Kidney tubule cell (primary cell): ENCODE results near the gene NPAS2.

Experiments
- DNase-seq: peaks from one replicate; pipeline ENCODE4 v3.0.0-alpha.2; 2018; ENCODE audit warnings: low spot score

NPAS2 gene

GRCh38 chr2:100821255-100821910 lies 1.4 kb downstream of the NPAS2 start:
- DNase-seq: peak; percentile 47

- no peak for DNase-seq
Measured at GRCh38 chr2:100821911-100822265, 1.9 kb downstream of the NPAS2 start.

- DNase-seq: peak; percentile 22
Measured at GRCh38 chr2:100822587-100823248, 2.8 kb downstream of the NPAS2 start.

GRCh38 chr2:100823665-100824438 lies 3.9 kb downstream of the NPAS2 start:
- no peak for DNase-seq

DNA sequence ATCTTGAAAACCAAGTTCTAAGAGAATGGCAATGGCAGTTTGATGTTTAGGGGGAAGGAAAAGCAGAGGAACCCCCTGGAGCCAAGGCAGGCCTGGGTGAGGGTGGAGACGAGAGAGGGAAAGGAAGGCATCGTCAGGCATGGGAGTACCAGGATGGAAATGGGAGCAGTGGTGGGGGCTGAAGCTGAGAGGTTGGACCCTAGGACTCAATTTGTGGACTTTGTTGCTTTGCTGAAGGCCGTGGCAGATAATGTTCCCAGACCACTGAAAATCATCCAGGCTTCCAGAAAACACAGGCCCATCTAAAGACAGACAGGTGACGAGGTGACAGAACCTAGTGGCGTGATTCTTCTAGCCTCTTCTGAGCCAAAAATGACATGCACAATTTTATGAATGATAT lies 4.9 kb downstream of the NPAS2 start:
- DNase-seq: no peak

DNA sequence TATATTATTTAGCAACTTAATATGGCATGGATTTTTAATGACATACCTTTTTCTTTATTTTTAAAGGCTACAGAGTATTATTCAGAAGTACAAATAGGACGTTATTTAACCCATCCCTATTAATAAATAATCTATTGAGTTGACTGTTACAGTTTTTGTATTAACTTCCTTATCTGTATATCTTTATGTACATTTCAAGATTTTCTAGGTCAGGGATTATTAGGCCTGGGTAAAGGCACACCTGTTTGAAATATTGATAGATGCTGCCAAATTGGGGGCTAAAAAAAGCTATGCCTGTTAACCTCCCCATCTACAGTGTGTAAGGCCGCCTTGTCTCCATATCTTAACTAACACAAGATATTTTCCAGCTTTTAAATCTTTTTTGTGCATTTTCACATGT lies 6.6 kb downstream of the NPAS2 start:
- no peak for DNase-seq

GRCh38 chr2:100831158-100831750 lies 11.3 kb downstream of the NPAS2 start:
- DNase-seq: no peak

DNA sequence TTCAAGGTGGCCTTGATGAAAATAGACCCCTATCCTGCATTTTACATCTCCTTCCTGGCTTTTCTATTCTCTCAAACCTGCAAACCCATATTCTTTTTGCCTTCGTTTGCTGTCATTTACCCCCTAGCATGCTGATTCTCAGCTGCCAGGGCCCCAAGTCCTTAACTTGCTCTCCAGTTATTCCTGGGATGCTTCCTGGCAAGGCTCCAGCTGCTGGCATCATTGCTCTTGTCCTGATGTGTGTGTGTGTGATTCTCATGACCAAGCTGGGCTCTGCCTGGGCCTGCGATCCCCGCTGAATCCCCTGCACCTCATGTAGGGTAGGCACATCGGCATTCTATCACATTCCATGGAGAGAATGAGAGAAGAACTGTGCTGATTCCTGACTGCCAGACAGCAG lies 11.9 kb downstream of the NPAS2 start:
- no peak for DNase-seq

DNA sequence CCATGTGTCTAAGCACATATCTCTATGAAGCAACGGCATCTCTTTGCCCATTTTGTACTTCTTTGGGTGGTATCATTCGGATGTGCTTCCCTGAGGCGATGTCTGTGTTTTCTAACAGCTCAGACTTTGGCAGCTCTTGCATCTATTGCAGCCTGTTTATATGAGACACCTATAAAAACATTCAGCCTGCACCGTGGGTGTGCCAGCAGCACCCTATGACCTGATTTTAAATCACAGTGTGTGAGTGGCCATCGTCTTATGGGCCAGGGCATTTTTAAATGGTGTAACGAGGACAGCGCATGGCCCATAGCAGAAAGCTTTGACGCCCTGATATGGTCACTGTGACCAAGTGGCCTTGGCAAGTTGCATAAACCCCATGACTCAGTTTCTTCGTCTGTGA lies 12.9 kb downstream of the NPAS2 start:
- DNase-seq: no peak

GRCh38 chr2:100833331-100833730 lies 13.4 kb downstream of the NPAS2 start:
- DNase-seq: no peak

GRCh38 chr2:100834221-100834620 lies 14.3 kb downstream of the NPAS2 start:
- no peak for DNase-seq

DNA sequence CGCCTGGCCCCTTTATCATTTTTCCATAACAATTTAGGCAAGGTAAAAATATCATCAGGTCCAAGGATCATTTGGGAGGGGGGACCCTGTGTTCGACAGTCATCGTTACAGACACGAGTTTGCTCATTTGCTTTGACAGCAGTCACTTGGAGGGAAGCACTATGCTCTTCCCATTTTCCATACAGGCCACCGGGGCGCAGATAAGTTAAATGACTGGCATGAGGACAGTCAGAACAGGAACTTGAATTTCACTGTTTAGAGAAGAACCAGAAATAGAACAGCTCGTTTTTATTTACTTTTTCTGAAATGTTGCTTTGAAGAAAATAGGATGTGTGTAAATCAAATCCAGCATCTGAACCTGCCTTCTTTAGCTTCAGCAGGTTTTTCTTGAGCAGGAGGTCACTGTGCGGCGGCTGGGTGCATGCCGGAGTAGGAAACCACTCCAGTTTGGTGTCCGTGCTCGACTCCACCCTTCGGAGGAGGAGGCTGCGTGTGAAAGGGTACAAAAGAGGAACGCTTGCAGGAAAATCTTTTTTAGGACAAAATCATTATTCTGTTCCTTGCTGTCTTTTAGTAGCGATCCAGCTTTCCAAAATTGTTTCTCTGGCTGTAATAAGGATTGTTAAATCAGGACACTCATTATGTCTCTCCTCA lies 15.2 kb downstream of the NPAS2 start:
- no peak for DNase-seq

- peak; percentile 22 for DNase-seq
Measured at GRCh38 chr2:100840519-100840918, 20.6 kb downstream of the NPAS2 start.

- no peak for DNase-seq
Measured at GRCh38 chr2:100842241-100842922, 22.4 kb downstream of the NPAS2 start.

DNA sequence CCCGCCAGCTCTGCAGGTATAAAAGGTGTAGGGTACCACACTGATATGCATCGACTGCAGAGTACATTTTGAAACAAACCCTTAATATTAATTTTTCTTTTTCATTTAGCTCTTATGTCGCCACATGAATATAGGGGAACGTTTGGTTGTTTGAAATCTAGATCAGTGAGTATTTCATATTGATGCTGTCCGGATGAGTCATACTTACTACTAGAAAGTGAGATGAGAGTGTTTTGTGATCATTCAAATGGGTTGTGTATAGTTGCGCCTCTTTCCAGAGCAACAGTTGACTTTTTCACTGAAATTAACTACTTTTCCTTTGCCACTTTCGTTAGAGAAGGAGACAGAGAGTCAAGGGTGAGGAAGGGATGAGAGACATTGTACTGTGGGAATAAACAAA lies 24.6 kb downstream of the NPAS2 start:
- DNase-seq: no peak

DNA sequence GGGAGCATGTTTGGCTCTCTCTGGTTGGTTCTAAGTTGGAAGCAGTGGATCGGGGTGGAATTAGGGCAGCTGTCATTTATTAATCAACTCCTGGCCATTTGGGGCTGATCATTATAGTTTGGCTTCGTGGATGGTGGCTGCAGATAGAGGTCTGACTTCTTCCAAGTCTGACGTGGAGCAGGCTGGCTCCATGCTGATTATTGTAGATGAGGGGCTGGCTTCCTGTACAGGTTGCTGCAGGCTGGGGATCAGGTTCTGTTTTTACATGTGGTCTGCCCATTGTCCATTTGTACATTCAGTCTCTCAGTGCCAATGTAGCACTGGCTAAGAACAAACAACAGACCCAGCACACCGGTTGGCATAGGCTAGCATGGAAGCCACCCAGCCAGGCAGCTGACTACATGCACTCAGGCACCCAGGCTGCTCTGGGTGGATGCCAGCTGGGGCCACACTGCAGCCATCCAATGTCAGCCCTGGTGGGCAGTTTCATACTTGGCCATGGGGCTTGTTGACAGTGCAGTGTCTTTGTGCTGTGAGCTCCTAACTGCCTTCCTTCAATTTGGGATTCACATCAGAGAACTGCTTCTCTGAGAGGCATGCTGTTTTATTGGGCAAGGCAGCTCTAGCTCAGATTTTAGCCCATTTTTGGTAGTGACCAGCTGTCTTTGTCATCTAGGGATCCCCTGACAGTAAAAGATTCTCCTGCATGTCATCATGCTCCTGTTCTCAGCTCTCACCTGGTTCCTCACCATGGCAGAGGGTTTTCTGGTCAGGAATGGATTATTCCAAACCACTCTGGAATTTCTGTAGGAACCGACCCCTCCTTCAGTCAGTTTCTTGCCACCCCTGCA lies 25.4 kb downstream of the NPAS2 start:
- no peak for DNase-seq

DNA sequence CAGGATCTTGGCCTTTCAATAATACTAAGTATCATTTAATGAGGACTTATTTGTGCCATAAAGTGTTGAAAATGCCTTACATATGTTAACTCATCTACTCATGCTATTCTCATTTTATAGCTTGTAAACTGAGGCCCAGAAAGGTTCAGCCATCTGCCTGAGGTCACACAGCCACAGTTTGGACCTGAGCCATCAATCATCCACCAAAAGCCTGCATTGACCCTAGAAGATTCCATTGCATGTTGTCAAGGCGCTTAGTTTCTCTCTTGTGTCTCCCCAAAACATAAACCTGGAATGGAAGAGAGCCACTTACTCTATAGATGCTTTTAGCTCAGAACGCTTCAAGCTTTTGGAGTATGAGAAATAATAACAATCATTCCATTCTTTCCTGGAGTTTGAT lies 26.8 kb downstream of the NPAS2 start:
- no peak for DNase-seq

GRCh38 chr2:100852447-100852846 lies 32.5 kb downstream of the NPAS2 start:
- no peak for DNase-seq

GRCh38 chr2:100852999-100853908 lies 33.3 kb downstream of the NPAS2 start:
- DNase-seq: no peak
